Activated T-cell treated with anti-CD3 and anti-CD28 coated beads for 48 hours (primary cell): ENCODE measurements around the gene SOD2.
A peak's percentile ranks its signal among the peaks of the same experiment; 100 is the strongest.
"Not testable (repeated sequence)": the region's sequence is repeated elsewhere in the genome, so short reads cannot be mapped to it uniquely, and the experiment has no call there.

Source experiments
- DNase-seq: peaks from one replicate; pipeline ENCODE4 v3.0.0-alpha.2; 2020; ENCODE audit warnings: low read depth

Gene SOD2

GRCh38 chr6:159716247-159717096 lies 23.4 kb upstream of the SOD2 start:
- no peak for DNase-seq

- DNase-seq = no peak
These were observed 22.6 kb upstream of the SOD2 start for GRCh38 chr6:159715605-159716004.

- DNase-seq = no peak
These were observed 22.1 kb upstream of the SOD2 start for GRCh38 chr6:159715166-159715565.

GRCh38 chr6:159714404-159714803 lies 21.4 kb upstream of the SOD2 start:
- no peak for DNase-seq

GRCh38 chr6:159713984-159714383 lies 20.9 kb upstream of the SOD2 start:
- no peak for DNase-seq

GRCh38 chr6:159712389-159712788 lies 19.3 kb upstream of the SOD2 start:
- DNase-seq = not testable (repeated sequence)

- not testable (repeated sequence) for DNase-seq
These were observed 17.6 kb upstream of the SOD2 start for GRCh38 chr6:159710603-159711002.

- no peak for DNase-seq
These were observed 8.5 kb upstream of the SOD2 start for GRCh38 chr6:159701413-159701999.

- DNase-seq = no peak
These were observed 7.9 kb upstream of the SOD2 start for GRCh38 chr6:159700970-159701369.

- no peak for DNase-seq
These were observed 2.9 kb upstream of the SOD2 start for GRCh38 chr6:159695984-159696383.

GRCh38 chr6:159693894-159694545 lies 979 bp upstream of the SOD2 start:
- DNase-seq = no peak

- peak; percentile 50 for DNase-seq
These were observed 526 bp downstream of the SOD2 start for GRCh38 chr6:159692303-159693127.

GRCh38 chr6:159691963-159692287 lies 1.1 kb downstream of the SOD2 start:
- DNase-seq = no peak

- DNase-seq = no peak
These were observed 1.7 kb downstream of the SOD2 start for GRCh38 chr6:159691133-159691962.

- DNase-seq = not testable (repeated sequence)
These were observed 2.9 kb downstream of the SOD2 start for GRCh38 chr6:159690135-159690534.

GRCh38 chr6:159689001-159689400 lies 4.0 kb downstream of the SOD2 start:
- DNase-seq = no peak

GRCh38 chr6:159688266-159688905 lies 4.7 kb downstream of the SOD2 start:
- DNase-seq = no peak

GRCh38 chr6:159687341-159687740 lies 5.7 kb downstream of the SOD2 start:
- no peak for DNase-seq

GRCh38 chr6:159686703-159687102 lies 6.3 kb downstream of the SOD2 start:
- DNase-seq = no peak

GRCh38 chr6:159686040-159686439 lies 7.0 kb downstream of the SOD2 start:
- DNase-seq = no peak

- no peak for DNase-seq
These were observed 9.1 kb downstream of the SOD2 start for GRCh38 chr6:159684013-159684304.
